GM23248 (cell line): ENCODE measurements around the gene EDEM2.
A peak's percentile ranks its signal among the peaks of the same experiment; 100 is the strongest.

Experiments
- EZH2 ChIP-seq: fragments of 200-600 bp; sonication (generic); IDR thresholded peaks from 2 replicates; pipeline ENCODE4 v1.6.1; 2018; ENCODE audit warnings: antibody characterized with exemption, mild to moderate bottlenecking; ENCODE audit not compliant: insufficient read depth, poor library complexity, severe bottlenecking
- EZH2phosphoT487 ChIP-seq: fragments of 200-600 bp; sonication (generic); IDR thresholded peaks from 2 replicates; pipeline ENCODE4 v1.6.1; 2018; ENCODE audit warnings: antibody characterized with exemption, moderate library complexity, mild to moderate bottlenecking, low read depth; ENCODE audit not compliant: insufficient read depth

- TF ChIP-seq EZH2 (no peak), EZH2phosphoT487 (0 out of 2 replicates have a peak, but pooled peaks have one; percentile 64)
These were observed 11.1 kb downstream of the EDEM2 start for GRCh38 chr20:35135867-35136586.
